Mesendoderm (in vitro differentiated cells): Measurements from ENCODE around the gene DOK6.
"Not testable (repeated sequence)": the region's sequence is repeated elsewhere in the genome, so short reads cannot be mapped to it uniquely, and the experiment has no call there.

Experiments
- DNase-seq: peaks from one replicate; pipeline ENCODE4 v3.0.0; 2013
- H2AK5ac ChIP-seq: 2 replicates; pipeline ENCODE4 v1.6.1; 2013; ENCODE audit warnings: low read length, inconsistent platforms
- H2BK120ac ChIP-seq: 2 replicates; pipeline ENCODE4 v1.6.1; 2013; ENCODE audit warnings: low read depth, mild to moderate bottlenecking, low read length, moderate library complexity, mixed read lengths
- H2BK15ac ChIP-seq: replicated peaks from 2 replicates; pipeline ENCODE4 v1.6.1; 2013; ENCODE audit warnings: low read depth, mild to moderate bottlenecking, moderate library complexity
- H2BK5ac ChIP-seq: 2 replicates; pipeline ENCODE4 v1.6.1; 2013; ENCODE audit warnings: low read length, inconsistent platforms
- H3K18ac ChIP-seq: 2 replicates; pipeline ENCODE4 v1.6.1; 2013; ENCODE audit warnings: mild to moderate bottlenecking, low read length, mixed read lengths
- H3K23ac ChIP-seq: one replicate; pipeline ENCODE4 v1.6.1; 2013; ENCODE audit warnings: low read length
- H3K27ac ChIP-seq: 2 replicates; pipeline ENCODE4 v1.5.1; 2013; ENCODE audit warnings: low read depth, mild to moderate bottlenecking, inconsistent platforms, low read length, moderate library complexity
- H3K27me3 ChIP-seq: 2 replicates; pipeline ENCODE4 v1.6.1; 2013; ENCODE audit warnings: low read length, control low read depth, mild to moderate bottlenecking, inconsistent platforms; ENCODE audit not compliant: insufficient read depth, poor library complexity
- H3K36me3 ChIP-seq: 2 replicates; pipeline ENCODE4 v1.6.1; 2013; ENCODE audit warnings: low read length, inconsistent platforms; ENCODE audit not compliant: control insufficient read depth, insufficient read depth
- H3K4ac ChIP-seq: one replicate; pipeline ENCODE4 v1.6.1; 2013; ENCODE audit warnings: low read depth, mild to moderate bottlenecking, low read length, moderate library complexity
- H3K4me1 ChIP-seq: 2 replicates; pipeline ENCODE4 v1.6.1; 2013; ENCODE audit warnings: low read depth, low read length, inconsistent platforms; ENCODE audit not compliant: control insufficient read depth
- H3K4me2 ChIP-seq: 2 replicates; pipeline ENCODE4 v1.6.1; 2013; ENCODE audit warnings: low read length
- H3K4me3 ChIP-seq: 2 replicates; pipeline ENCODE4 v1.5.1; 2013; ENCODE audit warnings: mild to moderate bottlenecking, low read length
- H3K56ac ChIP-seq: one replicate; pipeline ENCODE4 v1.6.1; 2013; ENCODE audit warnings: low read length
- H3K79me1 ChIP-seq: 2 replicates; pipeline ENCODE4 v1.6.1; 2013; ENCODE audit warnings: low read length, inconsistent platforms
- H3K79me2 ChIP-seq: 2 replicates; pipeline ENCODE4 v1.6.1; 2013; ENCODE audit warnings: mild to moderate bottlenecking, low read length; ENCODE audit not compliant: control insufficient read depth, insufficient read depth
- H3K9ac ChIP-seq: 2 replicates; pipeline ENCODE4 v1.6.1; 2013; ENCODE audit warnings: low read length, inconsistent platforms
- H4K5ac ChIP-seq: one replicate; pipeline ENCODE4 v1.6.1; 2013; ENCODE audit warnings: low read length
- H4K8ac ChIP-seq: one replicate; pipeline ENCODE4 v1.6.1; 2013; ENCODE audit warnings: low read depth, mild to moderate bottlenecking, control low read depth, low read length, moderate library complexity
- WGBS: extraction: QIAGEN DNeasy Blood & Tissue Kit; methylation state at CpG from one replicate; pipeline ENCODE4 v1.1.7; 2013; ENCODE audit warnings: low lambda C conversion rate, missing lambda C conversion rate; ENCODE audit not compliant: insufficient coverage; ENCODE audit errors: extremely low coverage; 5-methylcytosine and 5-hydroxymethylcytosine counted together

The DOK6 gene

DNA sequence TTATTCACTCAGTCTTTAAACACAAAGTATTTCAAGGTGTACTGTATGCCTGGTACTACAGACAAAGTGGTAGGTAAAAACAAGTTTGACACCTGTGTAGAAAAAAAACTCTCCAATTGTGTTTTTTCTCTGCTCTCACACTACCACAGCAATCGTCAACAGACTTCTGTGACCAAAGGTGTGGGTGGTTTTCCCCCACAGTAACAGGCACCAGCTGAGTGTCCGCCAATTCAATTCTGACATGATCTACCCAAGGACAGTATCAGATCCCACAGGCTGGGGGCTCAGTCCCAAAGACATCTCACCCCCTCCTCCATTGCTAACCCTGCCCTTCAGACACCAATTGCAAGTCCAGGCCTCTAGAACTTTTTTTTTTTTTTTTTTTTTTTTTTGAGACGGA is 475.8 kb downstream of the DOK6 start:
- H2BK120ac ChIP-seq = no peak overlapping the region
- H4K5ac ChIP-seq = no peak overlapping the region
- no peaks in the 10 kb centered on the region for H3K79me1 ChIP-seq
- no peak overlapping the region for H3K4me3 ChIP-seq
- no peaks in the 10 kb centered on the region for H3K79me2 ChIP-seq
- H2BK15ac ChIP-seq = no peak overlapping the region
- peaks cover 4% of the 10 kb centered on the region for H3K4me1 ChIP-seq
- H3K23ac ChIP-seq = no peak overlapping the region
- no peak overlapping the region for H3K9ac ChIP-seq
- H3K56ac ChIP-seq = no peak overlapping the region
- no CpG with 5 or more reads among the region's 3 CpGs for WGBS
- no peaks in the 10 kb centered on the region for H3K27me3 ChIP-seq
- no peak overlapping the region for H3K27ac ChIP-seq
- no peak overlapping the region for H3K18ac ChIP-seq
- no peak overlapping the region for H4K8ac ChIP-seq
- DNase-seq = no peak
- H2BK5ac ChIP-seq = no peak overlapping the region
- no peaks in the 10 kb centered on the region for H3K36me3 ChIP-seq
- no peak overlapping the region for H3K4ac ChIP-seq
- H3K4me2 ChIP-seq = no peak overlapping the region
- no peak overlapping the region for H2AK5ac ChIP-seq

DNA sequence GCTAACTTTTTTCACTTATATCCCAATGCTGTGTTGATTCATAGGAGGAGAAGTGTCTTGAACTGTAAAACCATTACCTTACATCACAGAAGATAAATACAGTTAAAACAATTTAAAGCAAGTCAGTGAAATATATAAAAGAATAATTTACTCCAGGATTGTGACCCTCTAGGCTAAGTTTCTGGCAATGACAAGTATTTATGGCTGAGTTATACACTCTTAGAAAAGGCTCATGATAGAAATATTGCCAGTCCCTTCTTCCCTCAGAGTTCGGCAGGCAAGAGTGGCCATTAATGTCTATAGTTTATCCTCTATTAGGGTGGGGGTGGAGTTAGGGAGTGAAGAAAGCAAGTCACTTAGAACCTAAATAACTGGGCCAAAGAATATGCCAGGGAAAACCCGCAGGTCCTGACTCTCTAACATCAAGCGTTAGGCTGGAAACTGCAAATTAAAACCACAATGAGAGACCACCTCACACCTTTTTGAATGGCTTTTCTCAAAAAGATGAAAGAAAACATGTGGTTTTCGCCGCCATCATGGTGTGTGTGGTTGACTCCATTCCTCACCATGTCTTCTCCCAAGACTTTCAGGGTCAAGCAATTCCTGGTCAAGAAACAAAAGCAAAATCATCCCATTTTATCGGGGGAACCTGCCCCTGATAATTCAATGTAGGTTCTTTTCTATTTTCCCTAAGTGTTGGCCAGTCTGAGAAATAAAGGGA is 477.7 kb downstream of the DOK6 start:
- no peaks in the 10 kb centered on the region for H3K79me1 ChIP-seq
- peak overlapping the region; percentile 88 for H2BK120ac ChIP-seq
- no peak overlapping the region for H3K9ac ChIP-seq
- no peak overlapping the region for H4K5ac ChIP-seq
- no peaks in the 10 kb centered on the region for H3K27me3 ChIP-seq
- peak overlapping the region; percentile 72 for H3K27ac ChIP-seq
- H2AK5ac ChIP-seq = no peak overlapping the region
- H3K56ac ChIP-seq = no peak overlapping the region
- H3K23ac ChIP-seq = no peak overlapping the region
- H3K4me1 ChIP-seq = peaks cover 4% of the 10 kb centered on the region
- no peak overlapping the region for H4K8ac ChIP-seq
- peak overlapping the region; percentile 90 for H3K18ac ChIP-seq
- H3K79me2 ChIP-seq = no peaks in the 10 kb centered on the region
- peak overlapping the region; percentile 88 for H2BK15ac ChIP-seq
- H3K4ac ChIP-seq = peak overlapping the region; percentile 70
- DNase-seq = peak; percentile 23
- peak overlapping the region; percentile 75 for H2BK5ac ChIP-seq
- H3K4me2 ChIP-seq = no peak overlapping the region
- no peak overlapping the region for H3K4me3 ChIP-seq
- WGBS = no CpG with 5 or more reads among the region's 6 CpGs
- no peaks in the 10 kb centered on the region for H3K36me3 ChIP-seq

DNA sequence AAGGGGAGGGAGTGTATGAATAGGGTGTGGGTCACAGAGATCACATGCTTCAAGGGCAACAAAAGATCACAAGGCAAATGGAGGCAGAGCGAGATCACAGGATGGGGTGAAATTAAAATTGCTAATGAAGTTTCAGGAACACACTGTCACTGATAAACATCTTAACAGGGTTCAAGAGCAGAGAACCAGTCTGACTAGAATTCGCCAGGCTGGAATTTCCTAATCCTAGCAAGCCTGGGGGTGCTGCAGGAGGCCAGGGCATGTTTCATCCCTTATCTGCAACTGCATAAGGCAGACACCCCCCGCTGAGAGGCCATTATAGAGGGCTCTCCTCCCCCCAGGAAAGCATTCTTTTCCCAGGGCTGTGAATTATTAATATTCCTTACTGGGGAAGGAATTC is 478.4 kb downstream of the DOK6 start:
- H3K23ac ChIP-seq, H2BK15ac ChIP-seq, H3K4me3 ChIP-seq, H3K4ac ChIP-seq, H3K27me3 ChIP-seq, H3K9ac ChIP-seq, H2BK120ac ChIP-seq, H3K56ac ChIP-seq, H3K79me2 ChIP-seq, H2BK5ac ChIP-seq, H3K79me1 ChIP-seq, H3K4me1 ChIP-seq, H4K5ac ChIP-seq, H4K8ac ChIP-seq, H3K4me2 ChIP-seq, H2AK5ac ChIP-seq, H3K18ac ChIP-seq, H3K36me3 ChIP-seq: not testable (repeated sequence)
- WGBS = no CpG with 5 or more reads among the region's 3 CpGs
- peak overlapping the region; percentile 1 for H3K27ac ChIP-seq
- DNase-seq = peak; percentile 74

DNA sequence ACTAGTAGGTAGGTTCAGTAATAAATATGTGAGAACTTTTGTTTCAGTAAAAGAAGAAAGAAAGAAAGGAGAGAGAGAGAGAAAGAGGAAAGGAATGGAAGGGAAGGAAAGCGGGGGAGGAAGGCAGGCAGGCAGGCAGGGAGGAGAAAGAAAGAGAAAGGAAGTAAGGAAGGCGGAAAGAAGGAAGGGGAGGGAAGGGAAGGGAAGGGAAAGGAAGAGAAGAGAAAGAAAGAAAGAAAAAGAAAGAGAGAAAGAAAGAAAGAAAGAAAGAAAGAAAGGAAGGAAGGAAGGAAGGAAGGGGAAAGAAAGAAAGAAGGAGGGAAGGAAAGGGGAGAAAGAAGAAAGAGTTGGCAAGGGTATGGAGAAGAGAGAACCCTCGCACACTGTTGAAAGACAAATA is 479.4 kb downstream of the DOK6 start:
- Histone ChIP-seq H2BK5ac (no peak overlapping the region), H2BK120ac (no peak overlapping the region), H3K18ac (peak overlapping the region; percentile 76), H3K4me2 (no peak overlapping the region), H3K27me3 (no peaks in the 10 kb centered on the region), H3K36me3 (no peaks in the 10 kb centered on the region), H3K9ac (no peak overlapping the region), H3K27ac (no peak overlapping the region), H3K79me2 (no peaks in the 10 kb centered on the region), H3K56ac (peak overlapping the region; percentile 26), H2BK15ac (no peak overlapping the region), H3K4ac (no peak overlapping the region), H3K4me3 (no peak overlapping the region), H4K5ac (no peak overlapping the region), H4K8ac (no peak overlapping the region), H3K79me1 (no peaks in the 10 kb centered on the region), H3K23ac (no peak overlapping the region), H3K4me1 (peaks cover 2% of the 10 kb centered on the region), H2AK5ac (no peak overlapping the region)
- no peak for DNase-seq
- WGBS = no CpG with 5 or more reads among the region's 3 CpGs

DNA sequence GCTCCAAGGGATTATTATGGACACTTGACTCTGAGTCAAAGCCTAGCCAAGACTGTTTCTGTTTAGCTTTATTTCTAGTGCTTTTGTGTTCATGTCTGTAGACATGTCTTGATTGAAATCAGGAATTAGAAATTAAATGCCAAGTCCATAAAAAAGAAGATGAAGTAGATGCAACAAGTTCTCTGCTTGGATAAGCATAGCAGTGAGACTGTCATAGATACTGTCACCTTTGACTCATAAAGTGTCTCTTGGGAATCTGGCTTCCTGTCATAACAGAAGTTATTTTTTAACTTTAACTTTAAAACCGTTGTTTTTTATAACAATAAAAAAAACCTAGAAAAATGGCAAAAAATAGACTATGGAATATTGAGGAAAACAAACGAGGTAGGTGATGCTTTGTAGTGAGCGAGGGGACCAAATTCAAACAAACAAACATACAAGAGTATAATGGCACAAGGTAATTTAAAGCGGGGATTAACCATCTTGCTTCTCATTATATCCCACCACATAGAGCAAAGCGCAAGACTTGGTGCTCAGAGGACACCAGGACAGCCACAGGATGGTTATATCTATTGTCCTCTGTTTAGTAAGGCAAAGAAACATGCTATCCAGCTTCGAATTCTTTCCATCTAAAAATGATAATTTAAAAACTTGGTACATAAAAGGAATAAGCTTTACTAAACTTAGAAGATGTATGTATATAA is 482.4 kb downstream of the DOK6 start:
- no peak overlapping the region for H3K27ac ChIP-seq
- no peak overlapping the region for H2BK5ac ChIP-seq
- no peak overlapping the region for H3K9ac ChIP-seq
- H4K5ac ChIP-seq = no peak overlapping the region
- H3K4me3 ChIP-seq = no peak overlapping the region
- no peak for DNase-seq
- H3K79me2 ChIP-seq = no peaks in the 10 kb centered on the region
- H3K23ac ChIP-seq = no peak overlapping the region
- no peaks in the 10 kb centered on the region for H3K4me1 ChIP-seq
- H3K4me2 ChIP-seq = no peak overlapping the region
- H3K4ac ChIP-seq = no peak overlapping the region
- H3K79me1 ChIP-seq = no peaks in the 10 kb centered on the region
- no peaks in the 10 kb centered on the region for H3K36me3 ChIP-seq
- H4K8ac ChIP-seq = no peak overlapping the region
- no peaks in the 10 kb centered on the region for H3K27me3 ChIP-seq
- no peak overlapping the region for H2BK15ac ChIP-seq
- no CpG with 5 or more reads among the region's 6 CpGs for WGBS
- peak overlapping the region; percentile 14 for H3K18ac ChIP-seq
- no peak overlapping the region for H2AK5ac ChIP-seq
- H3K56ac ChIP-seq = no peak overlapping the region
- H2BK120ac ChIP-seq = peak overlapping the region; percentile 38
